Neural cell (in vitro differentiated cells): ENCODE data around the gene PRTG. TPM values are rescaled to one million over a fixed set of nuclear protein-coding genes. Genes with fewer than 3 reads are reported as not detected.

ENCODE experiments used
- H2AFZ ChIP-seq: fragments of 200-600, 300-800 bp; sonication (generic), shearing (Covaris generic); 2 replicates; pipeline ENCODE4 v1.6.0; 2014; ENCODE audit warnings: low read depth, mild to moderate bottlenecking, antibody characterized with exemption, low read length, moderate library complexity
- H3F3A ChIP-seq: fragments of 200-600 bp; shearing (Covaris generic); 2 replicates; pipeline ENCODE4 v1.6.1; 2016; ENCODE audit warnings: mild to moderate bottlenecking, moderate library complexity, mixed read lengths, antibody characterized with exemption, low read length; ENCODE audit not compliant: insufficient read depth, poor library complexity, severe bottlenecking
- H3K27ac ChIP-seq: fragments of 200-600, 300-800 bp; sonication (generic), shearing (Covaris generic); 2 replicates; pipeline ENCODE4 v1.5.1; 2014; ENCODE audit warnings: mild to moderate bottlenecking, low read length, moderate library complexity
- H3K27me3 ChIP-seq: fragments of 300-800, 200-600 bp; sonication (generic), shearing (Covaris generic); 2 replicates; pipeline ENCODE4 v1.6.0; 2014; ENCODE audit warnings: mild to moderate bottlenecking, low read depth, low read length, moderate library complexity; ENCODE audit not compliant: insufficient read depth
- H3K36me3 ChIP-seq: fragments of 300-800, 200-600 bp; sonication (generic), shearing (Covaris generic); 2 replicates; pipeline ENCODE4 v1.5.1; 2014; ENCODE audit warnings: mild to moderate bottlenecking, antibody characterized with exemption, low read length, moderate library complexity; ENCODE audit not compliant: insufficient read depth
- H3K4me2 ChIP-seq: fragments of 300-800, 200-600 bp; sonication (generic), shearing (Covaris generic); 2 replicates; pipeline ENCODE4 v1.6.0; 2014; ENCODE audit warnings: mild to moderate bottlenecking, low read length
- H3K4me3 ChIP-seq: fragments of 300-800, 200-600 bp; sonication (generic), shearing (Covaris generic); 2 replicates; pipeline ENCODE4 v1.5.1; 2014; ENCODE audit warnings: mild to moderate bottlenecking, low read length, moderate library complexity
- H3K79me2 ChIP-seq: fragments of 200-600 bp; shearing (Covaris generic); replicated peaks from 2 replicates; pipeline ENCODE4 v1.6.0; 2014; ENCODE audit warnings: mild to moderate bottlenecking, low read length, moderate library complexity; ENCODE audit not compliant: insufficient read depth
- H3K9ac ChIP-seq: fragments of 300-800, 200-600 bp; sonication (generic), shearing (Covaris generic); 2 replicates; pipeline ENCODE4 v1.6.1; 2016; ENCODE audit warnings: mild to moderate bottlenecking, low read length, mixed read lengths
- H3K9me2 ChIP-seq: fragments of 200-600 bp; shearing (Covaris generic); 2 replicates; pipeline ENCODE4 v1.6.1; 2016; ENCODE audit warnings: mild to moderate bottlenecking, low read length, mixed read lengths; ENCODE audit not compliant: insufficient read depth
- H3K9me3 ChIP-seq: fragments of 200-600, 300-800 bp; sonication (generic), shearing (Covaris generic); 2 replicates; pipeline ENCODE4 v1.6.1; 2016; ENCODE audit warnings: mild to moderate bottlenecking, mixed run types, low read length, moderate library complexity, mixed read lengths
- H4K20me1 ChIP-seq: fragments of 200-600 bp; shearing (Covaris generic); 2 replicates; pipeline ENCODE4 v1.6.1; 2016; ENCODE audit warnings: mild to moderate bottlenecking, mixed run types; ENCODE audit not compliant: insufficient read depth
- EP300 ChIP-seq: fragments of 450-650 bp; conservative IDR thresholded peaks from 2 replicates; pipeline ENCODE4 v1.6.1; 2014; ENCODE audit warnings: antibody characterized with exemption, mild to moderate bottlenecking, moderate library complexity; ENCODE audit not compliant: poor library complexity, severe bottlenecking
- EZH2 ChIP-seq: fragments of 200-600, 300-800 bp; shearing (Covaris generic), sonication (generic); IDR thresholded peaks from 2 replicates; pipeline ENCODE4 v1.6.1; 2014; ENCODE audit warnings: antibody characterized with exemption, low read length, borderline replicate concordance, mild to moderate bottlenecking; ENCODE audit not compliant: insufficient read depth, poor library complexity, severe bottlenecking
- MXI1 ChIP-seq: fragments of 450-650 bp; conservative IDR thresholded peaks from 2 replicates; pipeline ENCODE4 v1.6.1; 2014; ENCODE audit warnings: antibody characterized with exemption, mild to moderate bottlenecking; ENCODE audit not compliant: poor library complexity, severe bottlenecking
- POLR2AphosphoS5 ChIP-seq: IDR thresholded peaks from 2 replicates; pipeline ENCODE4 v1.6.1; 2012
- RAD21 ChIP-seq: fragments of 450-650 bp; conservative IDR thresholded peaks from 2 replicates; pipeline ENCODE4 v1.6.1; 2014; ENCODE audit warnings: antibody characterized with exemption, mild to moderate bottlenecking, moderate library complexity
- SMC3 ChIP-seq: fragments of 450-650 bp; conservative IDR thresholded peaks from 2 replicates; pipeline ENCODE4 v1.6.1; 2014; ENCODE audit warnings: antibody characterized with exemption, mild to moderate bottlenecking, moderate library complexity; ENCODE audit not compliant: poor library complexity
- TAF1 ChIP-seq: IDR thresholded peaks from 2 replicates; pipeline ENCODE4 v1.6.1; 2012; ENCODE audit warnings: low read depth
- polyA plus RNA-seq: library from polyadenylated mRNA; depleted of rRNA; stranded (reverse); fragments of >200 nt; gene quantifications from 2 replicates; pipeline ENCODE4 v1.2.3, GENCODE V29; 2014
- TF ChIP-seq, protein P1 (sequence below): IDR thresholded peaks from 2 replicates; pipeline ENCODE4 v1.6.1; 2012; ENCODE audit warnings: borderline replicate concordance
- TF ChIP-seq, protein P2 (sequence below): fragments of 450-650 bp; IDR thresholded peaks from 2 replicates; pipeline ENCODE4 v1.5.1; 2014; ENCODE audit warnings: antibody characterized with exemption, mild to moderate bottlenecking, moderate library complexity; ENCODE audit not compliant: poor library complexity, severe bottlenecking

Gene PRTG
- polyA plus RNA-seq, 1 donor from 2014 or later = 3.8 TPM

DNA sequence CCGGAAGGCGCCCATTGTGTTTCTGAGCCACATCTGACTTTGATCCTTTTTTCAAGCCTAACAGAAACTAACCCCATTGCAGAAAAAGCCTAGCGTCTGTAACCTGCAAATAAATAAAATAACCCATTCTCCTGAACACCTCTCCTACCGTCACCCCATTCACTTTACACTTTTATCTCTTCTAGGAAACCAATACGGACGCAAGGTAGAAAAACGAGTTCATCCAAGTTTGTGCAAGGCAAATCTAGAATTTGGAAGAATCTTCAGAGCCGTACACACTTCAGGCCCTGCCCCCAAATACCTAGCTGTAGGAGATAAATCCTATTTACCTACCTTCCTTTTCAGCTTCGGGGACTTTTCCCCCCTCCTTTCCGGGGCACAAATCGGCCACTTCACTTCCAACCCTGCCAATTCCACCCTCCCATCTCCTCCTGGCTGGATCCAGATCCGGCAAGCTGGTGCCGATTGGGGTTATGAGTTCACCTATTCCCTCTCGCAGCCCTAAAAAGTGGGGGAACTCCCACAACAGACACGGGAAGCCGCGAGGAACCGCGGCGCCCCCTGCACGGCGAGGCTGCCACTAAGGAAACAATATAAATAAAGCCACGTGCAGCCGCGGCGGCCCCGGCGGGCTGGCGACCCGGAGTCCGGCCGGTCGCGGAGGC is 987 bp downstream of the PRTG start:
- Histone ChIP-seq H3K9ac (peak overlapping the region; percentile 67), H4K20me1 (no peaks in the 10 kb centered on the region)

DNA sequence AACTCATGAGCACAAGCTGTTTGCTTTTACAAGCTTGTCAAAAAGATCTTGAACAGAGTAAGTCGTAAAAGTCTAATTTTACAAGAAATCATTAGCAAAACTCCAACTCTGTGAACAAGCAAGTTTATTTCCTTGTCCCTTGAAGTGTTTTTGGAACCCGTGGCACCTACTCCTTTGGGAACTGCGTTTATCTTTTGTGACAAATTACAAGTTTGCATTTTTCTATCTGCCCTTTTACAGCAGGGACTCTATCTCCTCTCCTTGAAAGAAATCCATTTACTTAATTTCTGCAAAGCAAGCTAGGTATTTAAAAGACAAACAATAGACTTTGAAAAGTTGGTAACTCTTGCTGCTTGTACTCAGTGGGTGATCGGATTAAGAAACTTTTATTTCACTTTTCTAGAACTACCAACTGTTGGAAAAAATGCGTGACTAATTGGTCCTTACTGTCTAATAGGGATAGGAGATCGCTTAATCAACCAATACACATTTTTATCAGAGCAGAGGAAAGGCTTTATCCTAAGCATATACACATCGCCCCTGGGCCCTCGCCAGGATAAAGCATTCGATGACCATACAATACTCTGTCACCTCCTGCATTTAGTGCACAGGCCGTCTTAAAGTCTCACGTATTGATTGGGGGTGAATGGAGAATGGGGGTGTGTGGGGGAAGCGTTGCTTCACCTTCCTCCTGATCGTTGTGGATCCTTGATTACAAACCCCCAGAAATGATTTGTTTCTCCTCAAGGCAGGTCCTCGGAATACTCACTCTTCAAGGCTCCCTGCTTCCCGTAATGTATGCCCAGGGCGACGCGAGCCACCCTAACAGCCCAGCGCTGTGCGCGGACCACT is 1.7 kb downstream of the PRTG start:
- no peak overlapping the region for H3K27ac ChIP-seq
- TF ChIP-seq TAF1 (no peak), MXI1 (no peak), EP300 (no peak), SMC3 (no peak), EZH2 (no peak), POLR2AphosphoS5 (no peak), RAD21 (no peak)
- TF ChIP-seq, protein P1, sequence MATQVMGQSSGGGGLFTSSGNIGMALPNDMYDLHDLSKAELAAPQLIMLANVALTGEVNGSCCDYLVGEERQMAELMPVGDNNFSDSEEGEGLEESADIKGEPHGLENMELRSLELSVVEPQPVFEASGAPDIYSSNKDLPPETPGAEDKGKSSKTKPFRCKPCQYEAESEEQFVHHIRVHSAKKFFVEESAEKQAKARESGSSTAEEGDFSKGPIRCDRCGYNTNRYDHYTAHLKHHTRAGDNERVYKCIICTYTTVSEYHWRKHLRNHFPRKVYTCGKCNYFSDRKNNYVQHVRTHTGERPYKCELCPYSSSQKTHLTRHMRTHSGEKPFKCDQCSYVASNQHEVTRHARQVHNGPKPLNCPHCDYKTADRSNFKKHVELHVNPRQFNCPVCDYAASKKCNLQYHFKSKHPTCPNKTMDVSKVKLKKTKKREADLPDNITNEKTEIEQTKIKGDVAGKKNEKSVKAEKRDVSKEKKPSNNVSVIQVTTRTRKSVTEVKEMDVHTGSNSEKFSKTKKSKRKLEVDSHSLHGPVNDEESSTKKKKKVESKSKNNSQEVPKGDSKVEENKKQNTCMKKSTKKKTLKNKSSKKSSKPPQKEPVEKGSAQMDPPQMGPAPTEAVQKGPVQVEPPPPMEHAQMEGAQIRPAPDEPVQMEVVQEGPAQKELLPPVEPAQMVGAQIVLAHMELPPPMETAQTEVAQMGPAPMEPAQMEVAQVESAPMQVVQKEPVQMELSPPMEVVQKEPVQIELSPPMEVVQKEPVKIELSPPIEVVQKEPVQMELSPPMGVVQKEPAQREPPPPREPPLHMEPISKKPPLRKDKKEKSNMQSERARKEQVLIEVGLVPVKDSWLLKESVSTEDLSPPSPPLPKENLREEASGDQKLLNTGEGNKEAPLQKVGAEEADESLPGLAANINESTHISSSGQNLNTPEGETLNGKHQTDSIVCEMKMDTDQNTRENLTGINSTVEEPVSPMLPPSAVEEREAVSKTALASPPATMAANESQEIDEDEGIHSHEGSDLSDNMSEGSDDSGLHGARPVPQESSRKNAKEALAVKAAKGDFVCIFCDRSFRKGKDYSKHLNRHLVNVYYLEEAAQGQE = no peak
- TF ChIP-seq, protein P2, sequence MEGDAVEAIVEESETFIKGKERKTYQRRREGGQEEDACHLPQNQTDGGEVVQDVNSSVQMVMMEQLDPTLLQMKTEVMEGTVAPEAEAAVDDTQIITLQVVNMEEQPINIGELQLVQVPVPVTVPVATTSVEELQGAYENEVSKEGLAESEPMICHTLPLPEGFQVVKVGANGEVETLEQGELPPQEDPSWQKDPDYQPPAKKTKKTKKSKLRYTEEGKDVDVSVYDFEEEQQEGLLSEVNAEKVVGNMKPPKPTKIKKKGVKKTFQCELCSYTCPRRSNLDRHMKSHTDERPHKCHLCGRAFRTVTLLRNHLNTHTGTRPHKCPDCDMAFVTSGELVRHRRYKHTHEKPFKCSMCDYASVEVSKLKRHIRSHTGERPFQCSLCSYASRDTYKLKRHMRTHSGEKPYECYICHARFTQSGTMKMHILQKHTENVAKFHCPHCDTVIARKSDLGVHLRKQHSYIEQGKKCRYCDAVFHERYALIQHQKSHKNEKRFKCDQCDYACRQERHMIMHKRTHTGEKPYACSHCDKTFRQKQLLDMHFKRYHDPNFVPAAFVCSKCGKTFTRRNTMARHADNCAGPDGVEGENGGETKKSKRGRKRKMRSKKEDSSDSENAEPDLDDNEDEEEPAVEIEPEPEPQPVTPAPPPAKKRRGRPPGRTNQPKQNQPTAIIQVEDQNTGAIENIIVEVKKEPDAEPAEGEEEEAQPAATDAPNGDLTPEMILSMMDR = no peak
- H3K4me3 ChIP-seq = peak overlapping the region; percentile 91
- H3F3A ChIP-seq = no peaks in the 10 kb centered on the region
- H3K27me3 ChIP-seq = peaks cover 20% of the 10 kb centered on the region
- H3K9me3 ChIP-seq = no peaks in the 10 kb centered on the region
- no peaks in the 10 kb centered on the region for H4K20me1 ChIP-seq
- peaks cover 21% of the 10 kb centered on the region for H3K79me2 ChIP-seq
- H3K4me2 ChIP-seq = peak overlapping the region; percentile 64
- H3K36me3 ChIP-seq = no peaks in the 10 kb centered on the region
- H3K9me2 ChIP-seq = no peaks in the 10 kb centered on the region
- H2AFZ ChIP-seq = no peak overlapping the region
- peak overlapping the region; percentile 67 for H3K9ac ChIP-seq

More for the DNA sequence above, 987 bp downstream of the PRTG start:
- TF ChIP-seq SMC3 = no peak
- peak overlapping the region; percentile 18 for H2AFZ ChIP-seq
- peak overlapping the region; percentile 64 for H3K4me2 ChIP-seq
- H3K27me3 ChIP-seq = peaks cover 20% of the 10 kb centered on the region
- no peak overlapping the region for H3K27ac ChIP-seq
- no peaks in the 10 kb centered on the region for H3K9me3 ChIP-seq
- peak overlapping the region; percentile 91 for H3K4me3 ChIP-seq
- H3K36me3 ChIP-seq = no peaks in the 10 kb centered on the region
- H3K79me2 ChIP-seq = peaks cover 21% of the 10 kb centered on the region
- no peaks in the 10 kb centered on the region for H3F3A ChIP-seq
- H3K9me2 ChIP-seq = no peaks in the 10 kb centered on the region
